Adrenal gland (tissue), 5 donors: ENCODE results near the gene MED27.

ENCODE experiments used
- CTCF ChIP-seq, 6 experiments: fragments of 450-650 bp in 4 of 6; fragments of 200-600 bp in 2 of 6; sonication (generic) in 1 of 6; IDR thresholded peaks; 1 replicate in 5 of 6; 2 replicates in 1 of 6; pipeline versions ENCODE4 v1.5.1 to v1.8.0; 2016 to 2021; ENCODE audit warnings: antibody characterized with exemption in 6 of 6, mild to moderate bottlenecking in 2 of 6, moderate library complexity in 1 of 6
- POLR2A ChIP-seq, 2 donors: fragments of 450-650 bp; IDR thresholded peaks; one replicate each; pipeline ENCODE4 v1.6.1; 2017; ENCODE audit warnings: antibody characterized with exemption in 2 of 2, mild to moderate bottlenecking in 2 of 2, moderate library complexity in 1 of 2
- donor health status: DM: no; HTN: no; CAD: no.

DNA sequence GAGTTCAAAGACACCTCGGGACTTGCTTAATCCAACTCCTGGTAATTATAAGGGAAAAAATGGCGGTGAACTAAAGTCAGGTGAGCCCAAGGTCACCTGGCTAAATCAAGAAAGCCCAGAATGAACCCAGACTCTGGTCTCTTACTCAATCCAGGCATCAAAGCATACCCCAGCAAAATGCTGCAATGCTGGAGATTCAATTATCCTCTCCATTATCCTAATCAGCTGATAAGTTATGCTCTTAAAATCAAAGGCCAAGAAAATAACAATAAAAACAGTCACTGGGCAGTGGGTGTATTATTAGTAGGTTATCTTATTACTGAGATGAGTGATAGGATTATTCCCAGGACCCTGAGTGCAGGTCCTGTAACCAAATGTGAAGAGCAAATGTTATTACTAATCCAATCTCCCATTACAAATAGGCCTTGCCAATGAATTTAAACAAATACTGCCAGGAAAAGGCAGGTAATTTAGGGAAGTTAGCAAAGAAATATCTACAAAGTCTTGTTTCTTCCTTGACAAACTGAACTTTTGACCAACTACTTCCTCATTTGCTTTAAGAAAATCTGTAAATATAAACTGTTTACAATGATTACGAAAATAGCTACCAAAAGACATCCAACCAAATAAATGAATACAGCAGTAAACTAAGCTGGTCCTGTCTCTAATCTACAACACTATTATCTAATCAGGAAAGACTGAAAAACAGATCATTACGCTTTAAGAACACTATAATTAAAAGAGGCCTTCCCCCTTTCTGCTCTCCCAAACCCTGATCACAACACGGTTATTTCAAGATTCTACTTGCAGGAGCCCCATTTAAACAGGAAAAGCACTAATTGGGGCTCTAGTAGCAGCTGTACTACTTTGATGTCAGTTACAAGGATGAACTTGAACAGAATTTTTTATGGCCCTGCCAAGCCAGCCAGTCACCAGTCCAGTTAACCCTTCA lies 103.2 kb downstream of the MED27 start:
- TF ChIP-seq POLR2A (IDR thresholded peaks at IDR 0.05): no peak
- TF ChIP-seq CTCF (IDR thresholded peaks at IDR 0.05): no peak
